Stomach (tissue), 9 donors: ENCODE results near the gene MGME1. TPM values are rescaled to one million over a fixed set of nuclear protein-coding genes. Genes with fewer than 3 reads are reported as not detected.
A peak's percentile ranks its signal among the peaks of the same experiment; 100 is the strongest.

Experiments
- DNase-seq, 2 donors: peaks; one replicate each; pipeline versions ENCODE4 v3.0.0 to v3.0.0-alpha.2; 2013 to 2019
- H3K27ac ChIP-seq, 5 donors: fragments of 200-600 bp in 4 of 5; sonication (generic) in 4 of 5; one replicate each; pipeline ENCODE4 v1.5.1; 2013 to 2019; ENCODE audit warnings: mild to moderate bottlenecking in 1 of 5, moderate library complexity in 1 of 5
- H3K27me3 ChIP-seq, 3 donors: fragments of 200-600 bp; sonication (generic); one replicate each; pipeline ENCODE4 v1.5.1; 2017 to 2019; ENCODE audit warnings: mixed run types in 1 of 3
- H3K36me3 ChIP-seq, 4 donors: fragments of 200-600 bp; sonication (generic); 1 replicate in 3 of 4; 2 replicates in 1 of 4; pipeline ENCODE4 v1.5.1; 2016 to 2019
- H3K4me1 ChIP-seq, 4 donors: fragments of 200-600 bp; sonication (generic); one replicate each; pipeline ENCODE4 v1.5.1; 2016 to 2019
- H3K4me3 ChIP-seq, 4 donors: fragments of 200-600 bp; sonication (generic) in 3 of 4; one replicate each; pipeline ENCODE4 v1.5.1; 2016 to 2019; ENCODE audit warnings: mild to moderate bottlenecking in 1 of 4
- H3K9me3 ChIP-seq, 4 donors: fragments of 200-600 bp; sonication (generic); one replicate each; pipeline ENCODE4 v1.5.1; 2016 to 2019
- EP300 ChIP-seq: sonication (generic); formaldehyde crosslinking; IDR thresholded peaks from one replicate; pipeline ENCODE4 v1.6.1; 2017; ENCODE audit warnings: antibody characterized with exemption
- POLR2A ChIP-seq, 4 donors: fragments of 450-650 bp; IDR thresholded peaks; one replicate each; pipeline ENCODE4 v1.6.1; 2016; ENCODE audit warnings: antibody characterized with exemption in 4 of 4, control low read depth in 2 of 4, mild to moderate bottlenecking in 1 of 4, moderate library complexity in 1 of 4
- POLR2AphosphoS5 ChIP-seq, 3 donors: sonication (generic); formaldehyde crosslinking; IDR thresholded peaks; one replicate each; pipeline ENCODE4 v1.6.1; 2016; ENCODE audit warnings: antibody characterized with exemption in 3 of 3
- WGBS, 5 donors: extraction: QIAGEN DNeasy Blood & Tissue Kit in 3 of 5; methylation state at CpG; one replicate each; pipeline versions ENCODE4 v1.1.5 to v1.1.7; 2013 to 2018; 5-methylcytosine and 5-hydroxymethylcytosine counted together
- intact Hi-C: fragments of 100-400 bp; cut with DNase I; formaldehyde crosslinking; loops from one replicate; pipeline ENCODE4 v1.15.1; 2023; ENCODE audit warnings: low total_unique reads
- polyA plus RNA-seq, 3 donors: library from polyadenylated mRNA; stranded (reverse); fragments of 200-250 nt; gene quantifications; one replicate each; pipeline ENCODE4 v1.2.3, GENCODE V29; 2013
- total RNA-seq, 5 donors: library from RNA; depleted of rRNA; stranded (reverse); fragments of >200 nt; gene quantifications; one replicate each; pipeline versions ENCODE4 v1.1.0 to v1.2.3, GENCODE V29; 2014 to 2016
- TF ChIP-seq, protein P1 (sequence below), 7 experiments: fragments of 450-650 bp in 4 of 7; fragments of 200-600 bp in 3 of 7; sonication (generic) in 3 of 7; IDR thresholded peaks; one replicate each; pipeline ENCODE4 v1.5.1; 2016 to 2019; ENCODE audit warnings: antibody characterized with exemption in 7 of 7, control low read depth in 2 of 7, mild to moderate bottlenecking in 1 of 7
- donor health status: healthy with polysubstance abuse.
- donor health status: Bipolar disorder and iron deficiency.
- donor health status: healthy.

Gene MGME1
- total and polyA plus RNA-seq, 8 donors: 2.3 to 19.1 (median 8.3) TPM

DNA sequence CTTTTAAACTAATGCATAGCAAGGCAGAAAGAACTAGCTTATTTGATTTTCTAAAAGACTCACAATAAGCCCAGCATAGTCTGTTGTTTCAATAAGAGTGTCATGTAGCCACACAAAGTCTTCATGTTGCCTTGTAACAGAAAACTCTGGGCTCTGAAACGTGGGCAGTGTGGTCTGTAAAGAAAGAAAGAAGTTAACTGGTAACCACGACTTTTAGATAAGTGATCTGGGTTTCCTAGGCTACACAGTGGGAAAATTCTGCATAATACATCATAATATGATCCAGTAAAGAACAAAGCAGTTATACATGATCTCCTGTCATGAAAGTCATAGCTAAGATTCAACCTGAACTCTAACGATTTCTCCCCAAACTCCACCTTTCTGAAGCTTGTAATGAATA, 13.5 kb upstream of the MGME1 start:
- Histone ChIP-seq H3K4me3 (no peak overlapping the region), H3K27ac (peak overlapping the region in 2 of 5 donors; percentile 14 to 39), H3K27me3 (no peaks in the 10 kb centered on the region), H3K4me1 (peaks cover 33 to 62% (median 46%) of the 10 kb centered on the region in 4 donors), H3K36me3 (peaks cover 35 to 66% (median 60%) of the 10 kb centered on the region in 4 donors), H3K9me3 (no peaks in the 10 kb centered on the region)
- WGBS, 5 donors: 26 to 40% (median 35%) methylated on average over 3 of the region's 3 CpGs
- DNase-seq: no peak
- intact Hi-C loops: no loop called here
- TF ChIP-seq, protein P1, sequence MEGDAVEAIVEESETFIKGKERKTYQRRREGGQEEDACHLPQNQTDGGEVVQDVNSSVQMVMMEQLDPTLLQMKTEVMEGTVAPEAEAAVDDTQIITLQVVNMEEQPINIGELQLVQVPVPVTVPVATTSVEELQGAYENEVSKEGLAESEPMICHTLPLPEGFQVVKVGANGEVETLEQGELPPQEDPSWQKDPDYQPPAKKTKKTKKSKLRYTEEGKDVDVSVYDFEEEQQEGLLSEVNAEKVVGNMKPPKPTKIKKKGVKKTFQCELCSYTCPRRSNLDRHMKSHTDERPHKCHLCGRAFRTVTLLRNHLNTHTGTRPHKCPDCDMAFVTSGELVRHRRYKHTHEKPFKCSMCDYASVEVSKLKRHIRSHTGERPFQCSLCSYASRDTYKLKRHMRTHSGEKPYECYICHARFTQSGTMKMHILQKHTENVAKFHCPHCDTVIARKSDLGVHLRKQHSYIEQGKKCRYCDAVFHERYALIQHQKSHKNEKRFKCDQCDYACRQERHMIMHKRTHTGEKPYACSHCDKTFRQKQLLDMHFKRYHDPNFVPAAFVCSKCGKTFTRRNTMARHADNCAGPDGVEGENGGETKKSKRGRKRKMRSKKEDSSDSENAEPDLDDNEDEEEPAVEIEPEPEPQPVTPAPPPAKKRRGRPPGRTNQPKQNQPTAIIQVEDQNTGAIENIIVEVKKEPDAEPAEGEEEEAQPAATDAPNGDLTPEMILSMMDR (IDR thresholded peaks at IDR 0.05): no peak
- no peak for TF ChIP-seq POLR2A (IDR thresholded peaks at IDR 0.05)
- TF ChIP-seq POLR2AphosphoS5 (IDR thresholded peaks at IDR 0.05): no peak
- TF ChIP-seq EP300: no peak

DNA sequence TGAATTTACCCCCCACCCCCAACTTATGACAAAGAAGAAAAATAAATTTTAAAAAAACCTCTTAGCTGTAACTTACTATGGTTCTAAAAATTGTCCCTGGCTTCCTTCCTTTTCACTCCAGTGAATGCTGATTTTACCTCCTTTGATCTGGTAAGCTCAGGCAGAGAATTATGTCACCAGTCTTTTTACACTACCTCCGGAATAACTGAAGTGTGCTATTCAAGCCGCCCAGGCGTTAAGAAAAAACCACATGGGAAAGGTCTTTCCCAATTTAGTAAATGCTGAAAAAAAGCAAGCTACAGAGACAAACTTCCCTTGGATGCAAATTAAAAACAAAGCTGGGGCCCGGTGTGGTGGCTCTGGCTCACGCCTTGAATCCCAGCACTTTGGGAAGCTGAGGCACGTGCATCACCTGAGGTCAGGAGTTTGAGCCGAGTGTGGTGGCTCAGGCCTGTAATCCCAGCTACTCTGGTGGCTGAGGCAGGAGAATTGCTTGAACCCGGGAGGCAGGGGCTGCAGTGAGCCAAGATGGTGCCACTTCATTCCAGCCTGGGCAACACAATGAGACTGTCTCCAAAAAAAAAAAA, 12.6 kb upstream of the MGME1 start:
- H3K4me1 ChIP-seq: peaks cover 40 to 71% (median 55%) of the 10 kb centered on the region in 4 donors

GRCh38 chr20:17957505-17958363, 11.1 kb upstream of the MGME1 start:
- Histone ChIP-seq H3K9me3 (no peaks in the 10 kb centered on the region), H3K27me3 (no peaks in the 10 kb centered on the region), H3K27ac (peak overlapping the region in 4 of 5 donors; percentile 63 to 75 (median 68)), H3K36me3 (peaks cover 27 to 42% (median 36%) of the 10 kb centered on the region in 4 donors), H3K4me3 (no peak overlapping the region), H3K4me1 (peaks cover 54 to 87% (median 70%) of the 10 kb centered on the region in 4 donors)
- TF ChIP-seq POLR2AphosphoS5 (IDR thresholded peaks at IDR 0.05): peak in 1 of 3 donors; percentile 41
- TF ChIP-seq POLR2A (IDR thresholded peaks at IDR 0.05): no peak
- TF ChIP-seq, protein P1 (IDR thresholded peaks at IDR 0.05): no peak
- TF ChIP-seq EP300: no peak
- intact Hi-C loops: no loop called here
- WGBS, 5 donors: 41 to 59% (median 44%) methylated on average over 5 of the region's 5 CpGs
- DNase-seq: no peak

More for the DNA sequence above, 12.6 kb upstream of the MGME1 start:
- peak overlapping the region in 2 of 5 donors; percentile 14 to 39 for H3K27ac ChIP-seq
- TF ChIP-seq POLR2AphosphoS5 (IDR thresholded peaks at IDR 0.05): no peak
- no peak for TF ChIP-seq EP300
- no peak overlapping the region for H3K4me3 ChIP-seq
- DNase-seq: no peak
- intact Hi-C loops: no loop called here
- no peaks in the 10 kb centered on the region for H3K27me3 ChIP-seq
- WGBS, 5 donors: 79 to 88% (median 80%) methylated on average over 8 of the region's 8 CpGs
- H3K9me3 ChIP-seq: no peaks in the 10 kb centered on the region
- peaks cover 28 to 57% (median 51%) of the 10 kb centered on the region in 4 donors for H3K36me3 ChIP-seq

GRCh38 chr20:17958373-17959256, 10.2 kb upstream of the MGME1 start:
- TF ChIP-seq EP300: no peak
- TF ChIP-seq, protein P1 (IDR thresholded peaks at IDR 0.05): peak in 1 of 7 experiments; percentile 9
- TF ChIP-seq POLR2A (IDR thresholded peaks at IDR 0.05): no peak
- H3K4me1 ChIP-seq: peaks cover 62 to 95% (median 79%) of the 10 kb centered on the region in 4 donors
- H3K27ac ChIP-seq: peak overlapping the region; percentile 60 to 75 (median 65)
- no peaks in the 10 kb centered on the region for H3K9me3 ChIP-seq
- 19 to 28% (median 25%) methylated on average over 5 of the region's 5 CpGs for WGBS, 5 donors
- H3K36me3 ChIP-seq: peaks cover 19 to 37% (median 27%) of the 10 kb centered on the region in 4 donors
- peak in 1 of 2 donors; percentile 60 for DNase-seq
- no peaks in the 10 kb centered on the region for H3K27me3 ChIP-seq
- H3K4me3 ChIP-seq: no peak overlapping the region
- intact Hi-C loops: no loop called here
